22Rv1 (cell line): ENCODE results near the gene PAPPA2.

Experiments used
- CTCF ChIP-seq: fragments of 450-650 bp; IDR thresholded peaks from 2 replicates; pipeline ENCODE4 v1.5.1; 2017; ENCODE audit warnings: mild to moderate bottlenecking
- ZFX ChIP-seq: fragments of 450-650 bp; IDR thresholded peaks from 2 replicates; pipeline ENCODE4 v1.6.1; 2017; ENCODE audit warnings: antibody characterized with exemption, borderline replicate concordance

- no peak for TF ChIP-seq CTCF
- TF ChIP-seq ZFX: no peak
These were observed 386.3 kb downstream of the PAPPA2 start for GRCh38 chr1:176849281-176849680.
